HG03460 (cell line): ENCODE results near the gene BMP6.

ENCODE experiments used
- ATAC-seq: cut with Tn5 transposase; IDR thresholded peaks from one replicate; pipeline ENCODE4 v1.9.1; 2021; ENCODE audit not compliant: unreplicated experiment

BMP6 gene

DNA sequence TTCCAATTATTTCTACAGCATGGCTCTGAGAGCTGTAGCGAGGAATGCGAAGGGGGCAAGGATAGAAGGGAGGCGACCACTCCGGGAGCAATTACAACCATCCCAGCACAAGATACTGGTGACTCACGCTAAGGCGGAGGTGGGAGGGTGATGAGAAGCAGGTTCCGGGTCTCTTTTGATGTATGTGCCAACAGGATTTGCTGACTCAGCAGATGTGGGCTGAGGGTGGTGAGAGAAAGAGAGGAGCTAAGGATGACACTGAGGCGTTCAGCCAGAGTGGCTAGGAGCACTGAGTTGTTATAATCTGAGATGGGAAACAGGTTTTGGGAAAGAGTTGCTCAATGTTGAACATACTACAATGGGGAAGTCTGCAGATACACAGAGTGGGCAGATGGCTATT, 194.0 kb downstream of the BMP6 start:
- no peak for ATAC-seq

DNA sequence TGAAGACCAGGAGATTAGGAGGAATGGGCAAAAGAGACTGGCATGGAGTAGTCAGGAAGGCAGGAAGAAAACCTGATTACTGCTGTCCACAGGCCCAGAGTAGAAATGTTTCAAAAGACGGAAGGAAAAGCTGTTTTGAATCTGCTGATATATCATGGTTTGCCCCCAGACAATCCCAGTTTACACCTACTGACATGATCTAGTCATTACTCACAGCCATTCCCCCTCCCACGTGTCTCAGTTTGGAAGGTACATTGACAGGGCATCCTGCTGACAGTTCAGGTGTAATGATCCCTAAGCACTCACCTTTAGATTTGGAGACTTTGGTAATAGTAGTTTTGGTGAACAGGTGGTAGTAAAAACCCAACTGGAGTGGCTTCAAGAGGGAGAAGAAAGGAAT, 194.5 kb downstream of the BMP6 start:
- ATAC-seq, result no peak

DNA sequence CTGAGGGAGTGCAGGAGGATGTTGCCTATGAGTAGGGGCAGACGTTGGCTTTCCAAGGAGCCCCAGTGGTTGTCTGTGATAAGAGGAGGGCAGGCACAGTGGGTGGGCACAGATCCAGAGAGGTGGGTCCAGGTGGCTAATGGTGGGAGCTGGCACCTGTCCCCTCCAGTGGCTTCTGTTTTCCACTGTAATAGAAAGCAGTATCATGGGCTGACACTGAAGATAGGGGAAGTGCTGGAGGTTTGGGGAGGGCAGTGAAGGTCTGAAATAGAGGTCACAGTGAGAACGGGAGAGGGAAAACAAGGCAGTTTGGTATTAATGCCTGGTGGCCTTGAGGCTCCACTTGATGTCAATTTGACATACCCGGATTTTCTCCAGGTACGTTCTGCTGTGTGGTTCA, 195.1 kb downstream of the BMP6 start:
- ATAC-seq, result no peak

- ATAC-seq, result no peak
Measured at GRCh38 chr6:7921632-7922092, 195.8 kb downstream of the BMP6 start.

DNA sequence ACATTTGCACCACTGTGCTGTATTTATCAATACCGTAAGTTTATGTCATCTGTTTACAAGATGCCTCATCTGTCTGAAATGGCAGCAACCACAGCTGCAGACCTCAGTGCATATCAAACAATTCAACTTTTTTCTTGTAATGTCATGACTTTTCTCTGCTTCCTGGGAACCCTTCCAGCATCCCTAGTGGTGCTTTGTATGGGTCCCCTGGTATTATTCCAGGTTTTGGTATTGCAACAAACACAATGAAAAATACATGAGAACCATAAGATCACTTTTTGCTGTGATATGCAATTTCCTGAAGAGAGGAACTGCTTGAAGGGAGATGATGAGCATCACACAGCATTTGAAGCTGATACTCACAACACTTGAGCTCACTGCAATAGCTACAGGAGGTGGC, 196.7 kb downstream of the BMP6 start:
- no peak for ATAC-seq

- no peak for ATAC-seq
Measured at GRCh38 chr6:7924867-7925266, 199.0 kb downstream of the BMP6 start.
